Measurements from ENCODE around the gene SNAI3.

Gene SNAI3

DNA sequence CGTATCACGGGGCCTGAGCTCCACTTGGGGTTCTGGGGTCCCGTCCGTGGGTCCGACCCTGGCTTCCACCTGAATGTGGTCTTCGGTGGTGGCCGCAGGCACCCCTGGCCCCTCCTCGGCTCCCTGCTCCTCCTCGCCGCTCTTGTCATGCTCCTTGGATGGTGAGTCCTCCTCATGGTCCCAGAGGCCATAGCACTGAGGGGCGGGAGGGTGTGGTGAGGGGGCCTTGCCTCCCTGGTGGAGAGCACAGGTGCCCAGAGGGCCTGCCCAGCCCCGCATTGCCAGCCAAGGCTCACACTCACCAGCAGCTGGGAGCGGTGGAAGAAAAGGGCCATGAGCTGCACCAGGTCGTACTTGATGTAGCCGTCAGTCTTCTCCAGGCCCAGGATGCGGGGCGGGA is 34.9 kb upstream of the SNAI3 start:
- DNase-seq: no peak

DNA sequence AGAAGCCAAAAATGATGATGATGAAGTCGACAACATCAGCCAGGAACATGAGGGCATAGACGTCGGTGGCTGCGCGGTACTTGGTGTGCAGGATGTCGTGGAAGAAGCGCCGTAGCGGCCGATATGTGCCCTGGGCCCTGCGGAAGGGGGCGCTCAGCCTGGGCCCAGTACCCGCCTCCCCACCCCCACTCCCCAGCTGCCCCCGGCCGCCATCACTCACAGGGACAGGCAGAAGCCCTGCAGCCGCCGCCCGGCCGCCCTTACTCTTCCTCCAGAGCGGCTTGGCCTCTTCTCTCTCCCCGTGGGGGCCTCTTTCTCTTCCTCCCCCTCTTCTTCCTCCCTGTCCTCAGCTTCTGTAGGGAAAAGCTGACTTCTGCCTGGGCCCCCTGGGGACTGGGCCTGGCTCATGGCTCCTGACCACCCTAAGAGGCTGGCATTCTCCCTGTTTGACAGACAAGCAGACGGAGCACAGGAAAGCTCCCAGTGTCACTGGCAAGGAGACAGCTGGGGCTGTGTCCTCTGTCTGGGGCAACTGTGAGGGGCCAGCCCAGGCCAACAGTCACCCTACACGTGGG is 34.2 kb upstream of the SNAI3 start:
- no peak for DNase-seq

DNA sequence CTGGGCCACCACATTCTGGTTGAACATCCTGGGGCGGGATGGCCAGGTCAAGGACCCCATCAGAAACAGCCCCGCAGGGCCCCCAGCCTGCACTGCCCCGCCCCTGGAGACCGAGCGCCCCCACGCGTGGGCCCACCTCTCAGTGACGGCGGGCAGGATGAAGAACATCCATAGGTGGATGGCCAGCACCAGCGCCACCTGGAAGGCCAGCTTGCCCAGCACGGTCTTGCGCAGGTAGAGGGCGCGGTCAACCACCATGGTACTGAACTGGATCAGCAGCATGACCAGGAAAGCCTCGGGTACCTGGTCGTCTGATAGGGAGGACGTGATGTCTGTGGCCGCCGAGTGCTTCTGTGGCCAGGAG is 33.6 kb upstream of the SNAI3 start:
- DNase-seq: no peak

DNA sequence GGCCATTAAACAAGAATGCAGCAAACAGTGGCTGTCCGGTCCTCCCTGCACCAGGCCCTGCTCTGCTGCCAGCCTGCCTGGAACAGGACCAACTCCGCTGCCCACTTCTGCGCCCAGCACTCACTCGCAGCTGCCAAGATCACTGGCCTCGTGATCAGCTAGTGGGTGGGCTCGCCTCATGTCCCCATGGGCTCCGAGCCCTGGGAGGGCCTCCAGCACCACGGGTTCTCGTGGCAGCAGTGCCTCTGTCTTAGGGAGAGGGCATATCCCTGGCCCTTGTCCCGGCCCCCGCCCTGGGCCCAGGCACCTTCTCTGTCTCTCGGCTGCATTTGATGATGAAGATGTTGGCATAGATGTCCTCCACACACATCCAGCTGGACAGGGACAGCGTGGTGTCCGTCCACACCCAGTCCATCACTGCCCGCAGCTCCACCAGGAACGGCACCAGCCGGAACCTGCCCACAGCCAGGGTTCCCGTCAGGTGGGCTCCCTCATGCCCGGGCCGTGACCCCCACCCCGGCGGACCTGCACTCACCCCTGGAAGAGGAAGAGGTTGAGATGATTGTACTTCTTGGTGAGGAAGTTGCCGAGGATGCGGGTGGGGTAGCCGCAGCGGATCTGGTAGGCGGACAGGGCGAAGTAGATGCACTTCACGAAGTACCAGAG is 33.1 kb upstream of the SNAI3 start:
- peak; percentile 28 for DNase-seq

DNA sequence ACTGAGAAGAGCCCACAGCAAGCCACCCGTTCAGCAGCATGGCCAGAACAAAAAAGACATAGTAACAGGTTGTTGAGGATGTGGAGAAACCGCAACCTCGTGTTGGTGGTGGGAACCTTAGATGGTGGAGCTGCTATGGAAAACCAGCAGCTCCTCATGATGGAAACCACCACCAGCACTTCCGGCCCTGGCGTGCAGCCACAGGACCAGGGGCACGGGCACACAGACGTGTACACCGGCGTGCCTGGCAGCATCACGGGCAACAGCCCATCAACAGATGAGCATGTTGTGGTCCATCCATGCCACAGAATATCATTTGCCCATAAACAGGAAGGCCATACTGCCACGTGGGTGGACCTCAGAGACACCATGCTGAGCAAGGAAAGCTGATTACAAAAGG is 31.9 kb upstream of the SNAI3 start:
- DNase-seq: no peak

DNA sequence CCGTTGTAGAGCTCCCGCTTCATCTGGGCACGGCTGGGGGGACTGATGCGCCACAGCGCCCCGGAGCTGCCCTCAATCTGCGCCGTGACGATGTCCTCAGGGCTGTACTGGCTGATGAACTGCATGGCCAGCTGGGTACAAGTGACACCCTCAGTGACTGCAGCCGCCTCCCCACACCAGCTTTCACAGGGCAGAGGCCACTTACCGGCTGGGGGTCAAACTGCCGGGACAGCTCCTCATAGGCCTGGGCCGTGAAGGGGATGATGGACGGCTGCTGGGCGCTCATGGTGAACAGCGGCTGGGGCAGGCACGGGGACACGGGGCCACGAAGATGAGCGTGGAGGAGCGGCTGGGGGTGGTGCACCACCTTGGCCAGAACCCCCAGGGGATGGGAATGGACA is 30.3 kb upstream of the SNAI3 start:
- no peak for DNase-seq

DNA sequence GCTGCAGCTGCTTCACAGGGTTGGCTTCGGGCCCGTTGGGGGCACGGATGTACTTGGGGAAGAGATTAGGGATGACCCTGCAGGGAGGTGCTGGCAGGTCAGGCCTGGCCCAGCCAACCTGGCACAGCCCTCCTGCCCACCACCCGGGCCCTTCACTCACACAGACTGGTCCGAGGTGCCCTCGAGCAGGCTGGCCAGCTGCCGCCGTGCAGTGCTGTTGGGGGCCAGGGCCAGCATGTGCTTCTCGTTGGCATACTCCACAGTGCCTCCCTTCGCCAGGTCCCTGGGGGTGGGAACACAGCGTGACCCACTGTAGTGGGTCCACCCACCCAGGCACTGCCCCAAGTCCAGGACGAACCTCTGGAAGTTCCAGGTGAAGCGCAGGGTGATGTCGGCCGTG is 29.9 kb upstream of the SNAI3 start:
- no peak for DNase-seq

DNA sequence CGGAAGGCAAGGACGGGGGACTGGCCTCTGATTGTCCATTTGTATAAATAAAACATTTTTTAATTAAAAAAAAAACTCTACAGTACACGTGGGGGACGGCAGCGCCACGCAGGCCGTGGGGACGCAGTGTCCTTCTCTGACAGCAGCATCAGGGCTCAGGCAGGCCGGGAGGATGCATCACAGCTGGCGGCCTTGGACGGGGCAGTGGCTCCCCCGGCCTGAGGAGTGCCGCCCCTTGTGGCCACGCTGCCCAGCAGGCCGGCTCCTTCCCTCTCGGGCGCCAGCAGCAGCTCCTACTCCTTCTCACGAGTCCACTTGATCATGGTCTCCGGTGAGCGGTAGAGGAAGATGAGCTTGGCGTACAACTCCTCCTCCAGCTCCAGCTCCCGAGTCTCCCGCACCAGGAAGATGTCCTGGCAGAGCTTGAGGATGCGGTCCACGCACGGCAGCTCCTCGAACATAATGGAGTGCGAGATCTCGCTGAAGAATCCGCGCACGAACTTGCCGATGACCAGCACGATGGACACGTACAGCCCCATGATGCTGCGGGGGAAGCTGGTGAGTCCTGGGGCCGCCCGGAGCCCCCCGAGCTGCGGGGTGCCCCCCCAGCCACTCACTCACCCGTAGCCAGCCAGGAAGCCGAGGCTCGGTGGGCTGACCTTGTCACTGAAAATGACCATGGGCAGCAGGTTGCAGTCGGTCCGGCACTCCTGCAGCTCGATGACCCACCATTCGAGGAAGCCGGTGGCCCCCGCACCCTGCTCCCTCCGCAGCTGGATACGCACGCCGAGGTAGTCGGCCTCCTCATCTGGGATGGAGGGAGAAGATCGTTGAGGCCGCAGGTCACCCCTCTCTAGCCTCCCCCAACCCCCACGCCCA is 29.2 kb upstream of the SNAI3 start:
- DNase-seq: no peak

DNA sequence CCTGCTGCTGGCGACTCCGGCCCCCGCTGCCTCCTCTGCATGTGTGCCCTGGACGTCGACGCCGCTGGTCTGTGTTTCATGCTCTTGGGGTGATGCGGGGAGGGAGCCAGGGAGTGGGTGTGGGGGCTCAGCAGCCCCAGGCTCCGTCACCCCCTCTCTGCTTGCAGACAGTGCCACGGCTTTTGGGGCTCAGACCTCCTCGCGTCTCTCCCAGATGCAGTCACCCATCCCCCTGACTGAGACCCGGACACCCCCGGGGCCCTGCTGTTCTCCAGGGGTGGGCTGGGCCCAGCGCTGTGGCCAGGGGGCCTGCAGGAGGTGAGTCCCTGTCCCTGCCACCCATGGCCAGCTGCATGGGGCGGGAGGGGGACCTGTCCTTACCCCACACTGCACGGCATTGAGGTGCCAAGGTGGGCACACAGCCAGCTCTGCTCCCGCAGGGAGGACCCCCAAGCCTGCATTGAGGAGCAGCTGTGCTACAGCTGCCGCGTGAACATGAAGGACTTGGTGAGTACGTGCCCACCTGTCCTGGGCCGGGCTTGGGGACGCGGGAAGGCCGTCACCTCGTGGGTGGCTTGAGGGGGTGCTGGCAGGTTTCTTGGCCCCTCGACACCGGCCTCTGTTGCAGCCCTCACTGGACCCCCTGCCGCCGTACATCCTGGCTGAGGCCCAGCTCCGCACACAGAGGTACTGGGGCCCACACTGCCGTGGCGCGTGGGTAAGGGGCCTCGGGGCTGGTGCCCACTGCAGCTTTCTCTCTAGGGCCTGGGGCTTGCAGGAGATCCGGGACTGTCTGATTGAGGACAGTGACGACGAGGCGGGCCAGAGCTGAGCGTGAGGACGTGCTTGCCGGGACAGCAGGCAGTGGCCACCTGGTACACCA is 28.4 kb upstream of the SNAI3 start:
- no peak for DNase-seq

DNA sequence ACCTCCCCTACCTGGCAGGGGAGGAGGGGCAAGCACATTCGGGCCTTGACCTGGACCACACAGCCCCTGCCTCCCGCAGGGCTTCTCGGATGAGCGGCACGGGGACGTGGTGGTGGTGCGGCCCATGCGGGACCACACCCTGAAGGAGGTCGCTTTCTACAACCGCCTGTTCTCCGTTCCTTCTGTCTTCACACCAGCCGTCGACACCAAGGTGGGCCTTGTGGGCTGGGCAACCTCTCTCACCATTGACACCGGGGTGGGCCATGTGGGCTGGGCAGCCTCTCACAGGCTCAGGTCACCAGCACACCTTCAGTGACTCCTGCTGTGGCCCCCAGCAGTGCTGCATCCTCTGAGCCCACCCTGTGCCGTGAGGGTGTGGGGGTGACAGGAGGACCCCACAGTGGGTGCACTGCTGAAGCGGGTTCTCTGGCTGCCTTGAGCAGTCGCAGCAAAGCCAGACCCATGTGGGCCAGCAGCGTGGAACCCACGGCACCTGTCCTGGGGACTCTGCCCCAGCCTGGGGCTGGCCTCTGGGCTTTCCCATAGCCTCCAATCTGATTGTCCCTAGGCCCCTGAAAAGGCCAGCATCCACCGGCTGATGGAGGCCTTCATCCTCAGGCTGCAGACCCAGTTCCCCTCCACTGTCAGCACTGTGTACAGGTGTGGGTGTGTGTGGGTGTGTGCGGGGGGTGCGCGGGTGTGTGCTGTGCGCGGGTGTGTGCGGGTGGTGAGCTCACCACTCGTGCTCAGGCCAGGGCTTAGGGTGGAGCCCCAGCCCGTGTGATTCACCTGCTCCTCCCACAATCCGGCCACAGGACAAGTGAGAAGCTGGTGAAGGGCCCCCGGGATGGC is 27.5 kb upstream of the SNAI3 start:
- no peak for DNase-seq

DNA sequence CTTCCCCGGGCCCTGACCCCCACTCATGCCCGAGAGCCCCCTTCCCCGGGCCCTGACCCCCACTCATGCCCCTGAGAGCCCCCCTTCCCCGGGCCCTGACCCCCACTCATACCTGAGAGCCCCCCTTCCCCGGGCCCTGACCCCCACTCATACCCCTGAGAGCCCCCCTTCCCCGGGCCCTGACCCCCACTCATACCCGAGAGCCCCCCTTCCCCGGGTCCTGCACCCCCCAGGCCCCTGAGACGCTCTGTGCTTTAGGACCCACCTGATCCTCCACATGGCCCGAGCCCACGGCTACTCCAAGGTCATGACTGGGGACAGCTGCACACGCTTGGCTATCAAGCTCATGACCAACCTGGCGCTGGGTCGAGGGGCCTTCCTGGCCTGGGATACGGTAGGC is 26.7 kb upstream of the SNAI3 start:
- DNase-seq: no peak

DNA sequence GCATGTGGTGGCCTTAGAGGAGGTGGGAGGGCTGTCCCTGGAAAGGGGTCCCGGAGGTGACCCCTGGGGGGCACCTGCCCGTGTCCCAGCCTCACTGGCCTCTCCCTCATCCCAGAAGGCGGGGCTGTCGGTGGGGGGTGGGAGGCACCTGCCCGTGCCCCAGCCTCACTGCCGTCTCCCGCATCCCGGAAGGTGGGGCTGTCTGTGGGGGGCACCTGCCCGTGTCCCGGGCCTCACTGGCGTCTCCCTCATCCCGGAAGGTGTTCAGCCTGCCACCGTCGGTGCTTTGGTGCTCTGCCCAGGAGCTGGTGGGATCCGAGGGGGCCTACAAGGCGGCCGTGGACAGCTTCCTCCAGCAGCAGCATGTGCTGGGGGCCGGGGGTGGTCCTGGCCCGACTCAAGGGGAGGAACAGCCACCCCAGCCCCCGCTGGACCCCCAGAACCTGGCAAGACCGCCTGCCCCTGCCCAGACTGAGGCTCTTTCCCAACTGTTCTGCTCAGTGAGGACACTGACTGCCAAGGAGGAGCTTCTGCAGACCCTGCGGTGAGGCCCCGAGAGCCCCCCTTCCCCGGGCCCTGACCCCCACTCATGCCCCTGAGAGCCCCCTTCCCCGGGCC is 26.2 kb upstream of the SNAI3 start:
- DNase-seq: no peak

DNA sequence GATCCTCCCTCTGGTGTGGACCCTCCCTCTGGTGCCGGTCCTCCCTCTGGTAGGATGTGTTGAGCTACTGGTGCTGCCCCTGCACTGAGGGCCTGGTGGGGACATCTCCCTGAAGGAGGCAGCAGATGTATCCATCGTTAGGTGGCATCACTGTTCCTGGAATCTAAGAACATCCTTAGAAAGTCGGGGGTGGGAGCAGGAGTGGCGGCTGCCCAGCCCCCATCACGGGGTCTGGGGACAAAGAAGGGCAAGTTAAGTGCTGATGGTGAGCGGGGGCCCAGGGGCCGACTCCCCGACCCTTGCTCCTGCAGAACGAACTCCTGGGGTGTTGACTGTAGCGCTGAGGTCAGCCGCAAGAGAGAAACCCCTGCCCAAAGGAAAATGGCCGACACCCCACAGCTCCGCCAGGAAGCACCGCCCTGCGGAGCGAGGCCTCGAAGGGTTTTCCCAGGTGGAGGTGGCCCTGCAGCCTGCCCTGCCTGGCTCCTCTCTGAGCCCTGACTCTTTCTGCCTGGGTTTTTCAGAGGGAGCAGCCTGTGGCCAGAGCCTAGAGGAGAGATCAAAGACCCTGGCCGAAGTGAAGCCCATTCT is 25.5 kb upstream of the SNAI3 start:
- no peak for DNase-seq

DNA sequence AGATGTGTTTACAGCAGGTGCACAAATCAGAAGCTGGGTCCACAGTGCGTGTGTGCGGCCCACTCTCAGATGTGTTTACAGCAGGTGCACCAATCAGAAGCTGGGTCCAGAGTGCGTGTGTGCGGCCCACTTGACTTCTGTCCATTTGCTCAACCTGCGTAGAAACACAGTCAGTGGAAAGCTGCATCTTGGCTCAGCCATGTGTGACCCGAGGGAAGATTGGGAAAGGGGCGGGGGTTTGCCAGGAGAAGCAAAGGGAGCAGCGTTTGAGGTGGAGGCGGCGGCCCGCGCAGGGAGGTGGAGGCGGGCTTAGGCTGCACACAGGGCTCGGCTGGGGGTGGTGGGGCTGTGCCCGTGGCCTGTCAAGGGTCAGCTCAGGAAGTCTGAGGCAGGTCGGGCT is 24.2 kb upstream of the SNAI3 start:
- peak; percentile 12 for DNase-seq

DNA sequence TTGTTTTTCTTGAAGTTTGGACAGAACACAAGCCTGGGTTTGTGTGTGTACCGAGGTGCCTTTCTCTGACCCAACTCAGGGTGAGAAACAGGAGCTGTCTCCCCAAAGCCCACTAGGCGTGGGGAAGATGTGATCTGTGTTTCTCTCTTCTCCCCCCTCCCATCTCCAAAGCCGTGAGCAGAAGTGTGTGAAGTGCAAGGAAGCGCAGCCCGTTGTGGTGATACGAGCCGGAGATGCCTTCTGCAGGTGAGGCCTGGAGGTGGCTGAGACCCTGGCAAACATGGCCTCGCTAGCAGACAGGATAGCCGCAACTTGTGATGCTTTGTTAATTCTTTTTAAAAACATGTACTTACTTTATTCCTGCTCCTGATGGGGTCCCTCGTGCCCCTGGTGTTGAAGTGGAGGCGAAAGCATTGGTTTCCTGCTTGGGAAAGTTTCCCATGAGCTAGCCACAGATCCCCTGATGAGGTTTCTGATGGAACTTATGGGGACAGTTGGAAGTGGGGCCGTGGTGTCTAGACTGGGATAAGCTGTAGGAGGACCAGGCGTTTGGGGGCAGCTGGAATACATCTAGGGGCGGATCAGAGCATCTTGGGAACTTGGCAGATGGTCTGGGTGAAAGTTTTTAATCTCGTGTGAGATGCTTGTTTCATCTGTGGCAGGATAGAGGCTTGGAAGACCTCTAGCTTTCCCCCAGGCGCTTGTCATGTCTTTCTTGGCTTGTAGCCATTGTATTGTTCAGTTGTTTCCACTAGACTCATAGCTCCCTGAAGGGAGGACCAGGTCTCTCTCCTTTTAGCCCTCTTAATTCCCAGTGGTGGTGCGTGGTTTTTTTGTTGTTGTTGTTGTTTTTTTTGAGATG is 20.9 kb upstream of the SNAI3 start:
- DNase-seq: no peak

DNA sequence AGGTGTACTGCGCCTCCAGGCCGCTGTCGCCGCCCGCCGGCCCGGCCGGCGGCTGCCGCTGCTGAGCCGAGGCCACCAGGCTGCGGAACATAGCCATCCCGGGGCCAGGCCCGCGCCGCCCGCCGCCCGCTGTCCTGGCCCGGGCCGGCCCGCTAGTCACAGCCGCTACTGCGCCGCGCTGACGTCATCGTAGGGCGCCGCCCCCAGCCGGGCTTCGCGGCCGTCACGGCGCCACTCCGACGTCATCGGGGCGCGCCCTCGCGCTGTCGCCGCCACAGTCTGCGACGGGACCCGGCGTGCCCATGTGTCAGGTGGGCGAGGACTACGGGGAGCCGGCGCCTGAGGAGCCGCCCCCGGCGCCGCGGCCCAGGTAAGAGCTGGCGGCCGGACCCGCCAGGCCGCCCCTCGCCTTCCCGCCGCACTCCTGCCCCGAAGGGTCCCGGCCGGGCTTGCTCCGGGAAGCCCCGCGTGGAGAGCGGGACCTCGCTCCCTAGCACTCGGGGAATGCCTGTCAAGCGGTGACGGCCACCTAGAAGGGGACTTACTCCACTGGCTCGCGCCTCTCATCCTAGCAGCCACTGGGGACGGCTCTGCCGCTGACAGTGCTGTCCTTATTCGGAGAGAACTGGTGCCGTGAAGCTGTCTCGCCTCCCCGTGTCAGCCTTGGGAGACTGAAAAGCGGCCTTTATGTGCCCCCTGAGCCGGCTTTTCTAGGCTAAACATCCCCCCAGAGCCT is 20.1 kb upstream of the SNAI3 start, which contains the start of the genes CTU2 and RNF166:
CTU2 (plus strand) TSS at position 275 of the 736 bp plus-strand sequence; CDS start at position 303, 28 bp downstream.
RNF166 (minus strand) TSS at position 180 of the 736 bp plus-strand sequence; CDS start at position 97, 83 bp downstream.
- DNase-seq: peak; percentile 69

DNA sequence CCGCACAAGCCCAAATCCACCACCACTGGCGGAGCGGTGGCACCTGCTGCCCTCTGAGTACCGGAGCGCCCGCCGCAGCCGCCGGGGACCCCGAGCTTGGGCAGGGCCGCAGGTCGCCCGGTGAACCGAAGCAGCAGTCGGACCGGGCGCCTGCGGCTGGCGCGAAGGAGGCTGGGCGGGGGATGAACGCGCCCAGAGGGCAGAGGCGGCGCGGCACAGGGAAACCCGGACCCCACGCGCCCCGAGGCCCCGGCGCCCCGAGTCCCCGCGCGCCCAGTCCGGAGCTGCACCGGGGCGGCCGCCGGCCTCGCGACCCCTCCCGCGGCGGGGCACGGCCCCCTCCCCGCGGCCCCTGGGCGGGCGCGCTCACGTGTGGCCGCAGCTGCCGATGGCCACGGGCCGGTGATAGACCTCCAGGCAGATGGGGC is 19.5 kb upstream of the SNAI3 start:
- no peak for DNase-seq

DNA sequence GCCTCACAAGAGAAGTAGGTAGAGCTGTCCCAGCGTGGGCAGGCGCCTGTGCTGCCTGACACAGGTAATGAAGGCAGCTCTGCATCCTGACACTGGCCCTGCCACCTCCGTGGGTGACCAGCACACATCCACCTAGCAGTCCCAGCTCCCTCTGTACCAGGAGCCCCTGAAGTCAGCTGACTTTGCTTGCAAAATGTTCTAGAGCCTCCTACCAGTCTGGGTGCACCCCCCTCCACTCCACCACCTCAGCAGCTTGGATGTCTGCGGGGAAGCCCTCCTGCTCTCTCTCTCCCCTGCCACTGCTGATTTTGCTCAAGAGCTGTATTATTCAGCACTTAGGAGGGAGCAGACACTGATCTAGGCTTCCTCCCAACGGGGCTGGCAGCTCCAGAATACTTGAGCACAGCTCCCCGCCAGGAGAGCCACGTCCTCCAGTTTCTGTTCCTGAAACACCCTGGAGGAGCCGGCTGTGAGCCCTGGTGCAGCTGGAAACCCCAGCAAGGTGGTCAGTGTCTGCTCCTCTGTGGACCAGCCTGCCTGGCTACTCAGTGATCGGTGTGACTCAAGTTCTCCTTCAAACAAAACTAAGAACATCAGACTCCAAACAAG is 18.9 kb upstream of the SNAI3 start:
- DNase-seq: no peak
